Mesenchymal stem cell (in vitro differentiated cells and primary cell): Measurements from ENCODE around the gene BRAT1.

Source experiments
- DNase-seq: peaks from one replicate; pipeline ENCODE4 v3.0.0-alpha.2; 2013
- H2AFZ ChIP-seq: one replicate; pipeline ENCODE4 v1.6.1; 2013; ENCODE audit warnings: low read depth, mild to moderate bottlenecking, control low read depth, inconsistent platforms, low read length, moderate library complexity
- H2AK5ac ChIP-seq: 2 replicates; pipeline ENCODE4 v1.6.1; 2013; ENCODE audit warnings: low read length, moderate library complexity, mild to moderate bottlenecking, inconsistent platforms; ENCODE audit not compliant: severe bottlenecking
- H2BK120ac ChIP-seq: one replicate; pipeline ENCODE4 v1.6.1; 2013; ENCODE audit warnings: low read depth, mild to moderate bottlenecking, inconsistent platforms, low read length, moderate library complexity
- H2BK12ac ChIP-seq, 2 experiments: one replicate each; pipeline ENCODE4 v1.6.1; 2013; ENCODE audit warnings: inconsistent platforms in 2 of 2, low read length in 2 of 2, mild to moderate bottlenecking in 2 of 2, moderate library complexity in 2 of 2, control low read depth in 1 of 2
- H2BK15ac ChIP-seq: one replicate; pipeline ENCODE4 v1.6.1; 2013; ENCODE audit warnings: mild to moderate bottlenecking, low read depth, inconsistent platforms; ENCODE audit not compliant: poor library complexity, severe bottlenecking
- H2BK5ac ChIP-seq: 2 replicates; pipeline ENCODE4 v1.6.1; 2013; ENCODE audit warnings: low read depth, mild to moderate bottlenecking, low read length, control low read depth, inconsistent platforms; ENCODE audit not compliant: poor library complexity, severe bottlenecking
- H3K14ac ChIP-seq, 2 experiments: one replicate each; pipeline ENCODE4 v1.6.1; 2013; ENCODE audit warnings: inconsistent platforms in 2 of 2, low read length in 2 of 2, control low read depth in 1 of 2, mild to moderate bottlenecking in 1 of 2, moderate library complexity in 1 of 2
- H3K18ac ChIP-seq, 2 experiments: one replicate each; pipeline ENCODE4 v1.6.1; 2013; ENCODE audit warnings: inconsistent platforms in 2 of 2, low read length in 2 of 2, control low read depth in 1 of 2, low read depth in 1 of 2, mild to moderate bottlenecking in 1 of 2
- H3K23ac ChIP-seq, 2 experiments: one replicate each; pipeline ENCODE4 v1.6.1; 2013; ENCODE audit warnings: inconsistent platforms in 2 of 2, low read length in 2 of 2, mild to moderate bottlenecking in 2 of 2, moderate library complexity in 2 of 2, control low read depth in 1 of 2
- H3K27ac ChIP-seq: 2 replicates; pipeline ENCODE4 v1.5.1; 2013; ENCODE audit warnings: mild to moderate bottlenecking, moderate library complexity, low read length, control low read depth, inconsistent platforms; ENCODE audit not compliant: poor library complexity, severe bottlenecking
- H3K27me3 ChIP-seq, 2 experiments: 2 replicates each; pipeline versions ENCODE4 v1.6.1 to v1.7.0; 2013; ENCODE audit warnings: low read length in 2 of 2, mild to moderate bottlenecking in 2 of 2, moderate library complexity in 2 of 2, control low read depth in 1 of 2, inconsistent platforms in 1 of 2; ENCODE audit not compliant: control insufficient read depth in 1 of 2, insufficient read depth in 1 of 2
- H3K36me3 ChIP-seq, 2 experiments: 2 replicates each; pipeline versions ENCODE4 v1.6.1 to v1.7.0; 2013; ENCODE audit warnings: low read length in 2 of 2, control low read depth in 1 of 2, inconsistent platforms in 1 of 2, low read depth in 1 of 2, mild to moderate bottlenecking in 1 of 2; ENCODE audit not compliant: insufficient read depth in 2 of 2, control insufficient read depth in 1 of 2
- H3K4ac ChIP-seq, 2 experiments: one replicate each; pipeline ENCODE4 v1.6.1; 2013; ENCODE audit warnings: inconsistent platforms in 2 of 2, low read length in 2 of 2, mild to moderate bottlenecking in 2 of 2, moderate library complexity in 2 of 2, control low read depth in 1 of 2, low read depth in 1 of 2
- H3K4me1 ChIP-seq: 2 replicates; pipeline ENCODE4 v1.6.1; 2013; ENCODE audit warnings: low read depth, low read length, control low read depth; ENCODE audit not compliant: control insufficient read depth, insufficient read depth
- H3K4me2 ChIP-seq: 2 replicates; pipeline ENCODE4 v1.6.1; 2013; ENCODE audit warnings: low read length, mild to moderate bottlenecking, inconsistent platforms; ENCODE audit not compliant: poor library complexity, severe bottlenecking
- H3K4me3 ChIP-seq, 2 experiments: 2 replicates each; pipeline versions ENCODE4 v1.5.1 to v1.7.0; 2013; ENCODE audit warnings: low read length in 2 of 2, mild to moderate bottlenecking in 2 of 2, control low read depth in 1 of 2, low read depth in 1 of 2; ENCODE audit not compliant: insufficient read depth in 1 of 2
- H3K79me1 ChIP-seq: replicated peaks from 2 replicates; pipeline ENCODE4 v1.6.1; 2013; ENCODE audit warnings: mild to moderate bottlenecking, control low read depth, low read length, inconsistent platforms; ENCODE audit not compliant: poor library complexity, severe bottlenecking
- H3K9ac ChIP-seq: 2 replicates; pipeline ENCODE4 v1.7.0; 2013; ENCODE audit warnings: mild to moderate bottlenecking, low read length, moderate library complexity
- H3K9me3 ChIP-seq: 2 replicates; pipeline ENCODE4 v1.7.0; 2013; ENCODE audit warnings: mild to moderate bottlenecking, low read length; ENCODE audit not compliant: control insufficient read depth
- H4K8ac ChIP-seq: one replicate; pipeline ENCODE4 v1.6.1; 2013; ENCODE audit warnings: inconsistent platforms, mild to moderate bottlenecking, low read length, moderate library complexity
- H4K91ac ChIP-seq: one replicate; pipeline ENCODE4 v1.6.1; 2013; ENCODE audit warnings: mild to moderate bottlenecking, low read length, inconsistent platforms
- WGBS: methylation state at CpG from one replicate; pipeline ENCODE4 v1.1.7; 2013; ENCODE audit warnings: mixed read lengths; 5-methylcytosine and 5-hydroxymethylcytosine counted together

The BRAT1 gene

DNA sequence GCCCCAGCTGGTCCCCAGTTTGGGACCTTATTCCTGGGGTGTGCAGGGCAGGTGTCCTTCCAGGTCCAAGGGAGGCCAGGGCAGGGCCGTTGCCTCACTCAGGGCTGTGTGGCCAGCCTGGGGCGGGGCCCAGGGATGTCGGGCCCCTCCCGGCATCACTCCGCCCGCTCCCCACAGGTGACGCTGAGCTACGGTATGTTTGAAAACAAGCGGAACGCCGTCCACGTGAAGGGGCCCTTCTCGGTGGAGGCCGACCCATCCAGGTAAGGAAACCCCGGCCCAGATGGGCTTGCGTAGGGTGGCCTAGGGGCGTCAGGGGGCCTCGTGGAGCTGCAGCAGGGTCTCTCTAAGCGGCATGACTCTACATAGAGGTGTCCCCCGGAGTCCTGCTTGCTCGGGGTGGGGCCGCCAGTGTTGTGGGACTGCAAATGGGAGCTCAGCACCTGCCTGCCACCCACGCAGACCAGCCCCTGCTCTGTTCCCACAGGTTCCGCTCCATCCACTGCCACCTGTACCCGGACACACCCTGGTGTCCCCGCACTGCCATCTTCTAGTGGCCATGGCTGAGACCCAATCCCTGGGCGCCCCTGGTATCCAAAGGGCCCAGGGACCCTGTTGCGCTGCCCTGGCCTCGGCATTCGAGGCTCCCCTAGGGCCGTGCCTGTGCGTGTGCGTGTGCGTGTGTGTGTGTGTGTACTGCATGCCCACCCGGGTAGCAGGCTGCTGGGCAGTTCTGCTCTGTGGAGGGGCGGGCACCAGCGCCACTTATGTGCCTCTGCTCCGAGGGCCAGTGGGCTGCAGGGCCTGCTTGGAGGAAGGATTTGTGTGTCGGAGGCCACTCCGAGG is 28.4 kb downstream of the BRAT1 start:
- Histone ChIP-seq H2BK12ac (peak overlapping the region; percentile 1 to 18), H4K8ac (no peak overlapping the region), H3K14ac (no peak overlapping the region), H3K36me3 (peaks cover 0 to 90% of the 10 kb centered on the region in 2 experiments), H3K4me3 (no peak overlapping the region), H3K79me1 (no peaks in the 10 kb centered on the region), H2BK120ac (no peak overlapping the region), H2BK5ac (no peak overlapping the region), H3K23ac (no peak overlapping the region), H3K4me2 (no peak overlapping the region), H3K4me1 (peaks cover 85% of the 10 kb centered on the region), H2AFZ (no peak overlapping the region), H3K27me3 (no peaks in the 10 kb centered on the region), H3K18ac (peak overlapping the region in 1 of 2 experiments; percentile 7), H2BK15ac (no peak overlapping the region), H3K4ac (no peak overlapping the region), H3K9me3 (no peaks in the 10 kb centered on the region), H3K27ac (peak overlapping the region; percentile 29), H3K9ac (no peak overlapping the region), H4K91ac (peak overlapping the region; percentile 16), H2AK5ac (peak overlapping the region; percentile 50)
- WGBS, result 95% methylated on average over 40 of the region's 40 CpGs
- no peak for DNase-seq

DNA sequence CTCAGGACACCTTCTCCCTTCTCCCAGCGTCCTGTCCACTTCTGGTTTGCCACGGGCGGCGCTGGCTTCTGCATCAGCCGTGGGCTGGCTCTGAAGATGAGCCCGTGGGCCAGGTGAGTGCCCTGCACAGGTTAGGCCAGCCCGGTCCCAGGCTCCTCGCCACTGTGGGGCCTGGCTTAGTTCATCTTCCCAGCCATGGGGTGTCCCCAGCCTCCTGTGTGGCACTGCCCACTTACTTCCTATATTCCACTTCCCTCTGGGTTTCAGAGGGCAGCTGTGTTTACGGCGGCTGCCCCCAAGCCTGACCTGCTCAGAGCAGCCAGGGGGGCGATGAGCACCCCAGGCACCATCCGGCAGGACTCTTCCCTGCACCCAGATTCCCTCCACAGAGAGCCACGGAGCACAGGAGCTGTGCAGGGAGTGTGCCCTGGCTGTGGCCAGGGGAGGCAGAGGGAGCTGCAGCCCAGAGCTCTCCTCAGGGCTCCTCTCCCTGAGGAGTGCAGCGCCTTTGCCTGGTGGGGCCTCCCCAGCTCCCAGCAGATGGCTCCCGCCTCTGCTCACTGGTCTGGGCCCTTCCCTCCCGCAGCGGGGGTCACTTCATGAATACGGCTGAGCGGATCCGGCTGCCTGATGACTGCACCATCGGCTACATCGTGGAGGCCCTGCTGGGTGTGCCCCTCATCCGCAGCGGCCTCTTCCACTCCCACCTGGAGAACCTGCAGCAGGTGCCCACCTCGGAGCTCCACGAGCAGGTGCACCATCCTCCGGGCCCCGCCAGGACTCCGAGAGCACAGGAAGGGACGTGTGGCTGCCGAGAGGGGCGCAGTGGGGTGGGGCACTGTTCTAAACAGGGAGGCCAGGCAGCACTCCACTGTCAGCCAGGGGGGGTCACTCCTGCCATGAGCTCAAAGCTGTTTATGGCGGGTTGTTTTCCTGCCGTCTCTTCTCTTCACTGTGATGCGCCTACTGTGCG is 29.4 kb downstream of the BRAT1 start:
- Histone ChIP-seq H2BK120ac (no peak overlapping the region), H3K4me1 (peaks cover 89% of the 10 kb centered on the region), H4K8ac (no peak overlapping the region), H3K4me2 (no peak overlapping the region), H3K18ac (no peak overlapping the region), H3K14ac (no peak overlapping the region), H3K79me1 (no peaks in the 10 kb centered on the region), H3K36me3 (peaks cover 0 to 92% of the 10 kb centered on the region in 2 experiments), H3K23ac (no peak overlapping the region), H3K4me3 (no peak overlapping the region), H2BK5ac (no peak overlapping the region), H3K4ac (no peak overlapping the region), H2AFZ (no peak overlapping the region), H3K27ac (peak overlapping the region; percentile 29), H2BK12ac (peak overlapping the region in 1 of 2 experiments; percentile 74), H3K9me3 (no peaks in the 10 kb centered on the region), H3K27me3 (no peaks in the 10 kb centered on the region), H2BK15ac (no peak overlapping the region), H3K9ac (no peak overlapping the region), H4K91ac (peak overlapping the region; percentile 61), H2AK5ac (peak overlapping the region; percentile 50)
- 90% methylated on average over 36 of the region's 36 CpGs for WGBS
- no peak for DNase-seq

DNA sequence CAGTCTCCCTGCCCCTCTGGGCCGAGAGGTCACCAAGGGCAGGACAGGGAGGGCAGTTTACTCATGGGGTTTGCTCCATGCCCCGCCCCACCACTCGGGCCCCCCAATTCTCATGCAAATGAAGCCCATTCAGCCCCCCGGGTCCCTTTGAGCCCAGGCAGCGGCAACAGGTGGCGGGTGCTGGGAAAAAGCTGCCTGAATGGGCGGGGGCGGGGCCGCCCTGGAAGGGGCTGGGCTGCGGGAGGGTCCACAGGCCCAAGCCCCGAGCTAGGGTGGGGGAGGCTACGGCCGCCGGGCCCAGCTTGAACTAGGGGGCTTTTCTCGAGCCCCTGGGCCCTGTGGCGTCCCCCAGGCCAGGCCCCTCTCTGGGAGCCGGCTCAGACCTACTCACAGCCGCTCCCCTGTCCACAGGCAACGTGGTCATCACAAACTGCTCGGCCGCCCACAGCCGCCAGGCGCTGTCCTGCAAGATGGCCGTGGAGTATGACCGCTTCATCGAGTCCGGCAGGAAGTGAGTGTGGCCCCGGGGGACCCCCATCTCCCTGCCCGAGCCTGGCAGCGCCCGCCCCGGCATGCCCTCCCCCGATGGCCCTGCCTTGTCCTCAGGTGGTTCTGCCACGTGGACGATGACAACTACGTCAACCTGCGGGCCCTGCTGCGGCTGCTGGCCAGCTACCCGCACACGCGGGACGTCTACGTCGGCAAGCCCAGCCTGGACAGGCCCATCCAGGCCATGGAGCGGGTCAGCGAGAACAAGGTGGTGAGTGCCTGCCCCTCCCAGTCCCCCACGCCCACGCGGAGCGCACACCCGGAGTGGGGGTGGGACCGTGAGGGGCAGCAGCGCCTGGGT is 30.3 kb downstream of the BRAT1 start:
- Histone ChIP-seq H3K9ac (no peak overlapping the region), H2AK5ac (no peak overlapping the region), H3K27ac (peak overlapping the region; percentile 27), H3K27me3 (no peaks in the 10 kb centered on the region), H3K4me3 (no peak overlapping the region), H4K91ac (no peak overlapping the region), H3K9me3 (no peaks in the 10 kb centered on the region), H3K18ac (peak overlapping the region in 1 of 2 experiments; percentile 28), H2BK15ac (no peak overlapping the region), H3K14ac (no peak overlapping the region), H3K36me3 (peaks cover 0 to 85% of the 10 kb centered on the region in 2 experiments), H3K4me2 (no peak overlapping the region), H3K4ac (no peak overlapping the region), H3K4me1 (peaks cover 79% of the 10 kb centered on the region), H4K8ac (no peak overlapping the region), H2BK120ac (no peak overlapping the region), H2BK5ac (no peak overlapping the region), H3K79me1 (no peaks in the 10 kb centered on the region), H2BK12ac (peak overlapping the region in 1 of 2 experiments; percentile 74), H3K23ac (no peak overlapping the region), H2AFZ (no peak overlapping the region)
- 90% methylated on average over 53 of the region's 53 CpGs for WGBS
- no peak for DNase-seq
